Transverse colon (tissue), 4 donors: Measurements from ENCODE around the gene RSL24D1. TPM values are rescaled to one million over a fixed set of nuclear protein-coding genes. Genes with fewer than 3 reads are reported as not detected.
A peak's percentile ranks its signal among the peaks of the same experiment; 100 is the strongest.

Experiments
- DNase-seq: peaks from one replicate; pipeline ENCODE4 v3.0.0-alpha.2; 2019
- H3K27ac ChIP-seq, 4 donors: fragments of 200-600 bp; sonication (generic); 2 replicates each; pipeline ENCODE4 v1.5.1; 2016 to 2018; ENCODE audit warnings: inconsistent platforms in 4 of 4
- H3K27me3 ChIP-seq: fragments of 200-600 bp; sonication (generic); 2 replicates; pipeline ENCODE4 v1.5.1; 2017; ENCODE audit warnings: inconsistent platforms
- H3K36me3 ChIP-seq, 4 donors: fragments of 200-600 bp; sonication (generic); 2 replicates each; pipeline ENCODE4 v1.5.1; 2017 to 2019; ENCODE audit warnings: inconsistent platforms in 4 of 4
- H3K4me1 ChIP-seq, 4 donors: fragments of 200-600 bp; sonication (generic); 2 replicates each; pipeline ENCODE4 v1.5.1; 2017 to 2020; ENCODE audit warnings: inconsistent platforms in 4 of 4
- H3K4me3 ChIP-seq, 4 donors: fragments of 200-600 bp; sonication (generic); 1 replicate in 1 of 4; 2 replicates in 3 of 4; pipeline versions ENCODE4 v1.5.1 to v1.6.1; 2017 to 2019; ENCODE audit warnings: inconsistent platforms in 4 of 4
- H3K9me3 ChIP-seq, 2 donors: fragments of 200-600 bp; sonication (generic); 2 replicates each; pipeline ENCODE4 v1.5.1; 2017 to 2019; ENCODE audit warnings: inconsistent platforms in 2 of 2
- CTCF ChIP-seq, 5 experiments: fragments of 200-600 bp in 3 of 5; fragments of 450-650 bp in 2 of 5; sonication (generic) in 3 of 5; IDR thresholded peaks; 1 replicate in 2 of 5; 2 replicates in 3 of 5; pipeline ENCODE4 v1.5.1; 2016 to 2017; ENCODE audit warnings: antibody characterized with exemption in 5 of 5, inconsistent platforms in 3 of 5, mild to moderate bottlenecking in 2 of 5, moderate library complexity in 1 of 5
- EP300 ChIP-seq: sonication (generic); formaldehyde crosslinking; IDR thresholded peaks from one replicate; pipeline ENCODE4 v1.6.1; 2017; ENCODE audit warnings: antibody characterized with exemption, low read depth
- POLR2A ChIP-seq: fragments of 450-650 bp; IDR thresholded peaks from one replicate; pipeline ENCODE4 v1.6.1; 2016; ENCODE audit warnings: antibody characterized with exemption, mild to moderate bottlenecking, moderate library complexity
- POLR2AphosphoS5 ChIP-seq, 3 donors: sonication (generic); formaldehyde crosslinking; IDR thresholded peaks; one replicate each; pipeline ENCODE4 v1.6.1; 2016; ENCODE audit warnings: antibody characterized with exemption in 3 of 3
- WGBS, 2 donors: methylation state at CpG; one replicate each; pipeline ENCODE4 v1.1.5; 2018; ENCODE audit warnings: low coverage in 1 of 2; 5-methylcytosine and 5-hydroxymethylcytosine counted together
- in situ Hi-C, 4 donors: fragments of 200-750 bp; cut with MboI; loops; one replicate each; pipeline versions ENCODE4 v1.15.0 to v1.15.1; 2017; ENCODE audit warnings: low sequenced_read_pairs in 3 of 4, low pct_ligation_motif_present in 1 of 4, low pct_unique_long_range_greater_than_20kb in 1 of 4
- intact Hi-C: fragments of 100-400 bp; cut with DNase I; formaldehyde crosslinking; loops from one replicate; pipeline ENCODE4 v1.15.1; 2023; ENCODE audit warnings: low total_unique reads
- total RNA-seq, 4 donors: library from RNA; depleted of rRNA; stranded (reverse); fragments of >200 nt; gene quantifications; one replicate each; pipeline ENCODE4 v1.1.0, GENCODE V29; 2016

Gene RSL24D1
- total RNA-seq, 4 donors from 2014 or later, result 10.1 to 65.3 (median 29.9) TPM

- in situ Hi-C loops (no loop called here), intact Hi-C loops (no loop called here)
- H3K4me3 ChIP-seq, result no peak overlapping the region
- WGBS, 2 donors, result 75% methylated on average over 2 of the region's 2 CpGs; no CpG with 5 or more reads in 1 of the 2 donors
- peaks cover 0 to 69% (median 17%) of the 10 kb centered on the region in 4 donors for H3K36me3 ChIP-seq
- no peaks in the 10 kb centered on the region for H3K9me3 ChIP-seq
- H3K27ac ChIP-seq, result no peak overlapping the region
- TF ChIP-seq CTCF (IDR thresholded peaks at IDR 0.05) (no peak), EP300 (no peak), POLR2A (no peak), POLR2AphosphoS5 (IDR thresholded peaks at IDR 0.05) (no peak)
- no peaks in the 10 kb centered on the region for H3K4me1 ChIP-seq
- DNase-seq, result no peak
- H3K27me3 ChIP-seq, result no peaks in the 10 kb centered on the region
Measured at GRCh38 chr15:55183679-55184078, 13.1 kb downstream of the RSL24D1 start.

- peaks cover 0 to 36% (median 17%) of the 10 kb centered on the region in 4 donors for H3K36me3 ChIP-seq
- H3K27me3 ChIP-seq, result no peaks in the 10 kb centered on the region
- no peaks in the 10 kb centered on the region for H3K9me3 ChIP-seq
- in situ Hi-C loops, result no loop called here
- H3K27ac ChIP-seq, result no peak overlapping the region
- no peak overlapping the region for H3K4me3 ChIP-seq
- no peak for TF ChIP-seq EP300
- TF ChIP-seq CTCF (IDR thresholded peaks at IDR 0.05), result no peak
- no peak for TF ChIP-seq POLR2AphosphoS5 (IDR thresholded peaks at IDR 0.05)
- TF ChIP-seq POLR2A, result no peak
- intact Hi-C loops, result no loop called here
- H3K4me1 ChIP-seq, result no peaks in the 10 kb centered on the region
- DNase-seq, result no peak
Measured at GRCh38 chr15:55179141-55179540, 17.6 kb downstream of the RSL24D1 start.

DNA sequence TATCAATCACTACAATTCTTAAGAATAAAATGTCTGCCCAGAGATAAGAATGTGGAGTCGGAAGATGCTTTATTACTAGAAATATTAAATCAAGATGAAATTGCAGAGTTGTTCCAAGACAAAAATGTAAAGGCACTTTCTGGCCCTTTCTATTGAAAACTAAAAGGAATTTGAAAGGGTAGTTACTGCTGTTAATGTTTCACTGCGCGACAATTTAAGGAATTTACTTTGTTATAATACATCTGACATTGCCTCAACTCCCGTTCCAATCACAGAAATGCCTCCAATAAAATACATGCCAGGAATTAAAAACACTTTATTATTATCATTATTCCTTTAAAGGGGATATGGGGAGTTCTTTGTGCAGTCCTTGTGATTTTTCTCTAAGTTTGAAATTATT, 26.4 kb downstream of the RSL24D1 start:
- WGBS, 2 donors, result 68 to 69% methylated on average over 4 of the region's 4 CpGs
- Histone ChIP-seq H3K4me1 (no peaks in the 10 kb centered on the region), H3K36me3 (no peaks in the 10 kb centered on the region), H3K27me3 (no peaks in the 10 kb centered on the region), H3K4me3 (no peak overlapping the region), H3K27ac (no peak overlapping the region), H3K9me3 (no peaks in the 10 kb centered on the region)
- TF ChIP-seq EP300 (no peak), CTCF (IDR thresholded peaks at IDR 0.05) (no peak), POLR2A (no peak), POLR2AphosphoS5 (IDR thresholded peaks at IDR 0.05) (no peak)
- in situ Hi-C loops (no loop called here), intact Hi-C loops (no loop called here)
- DNase-seq, result no peak

GRCh38 chr15:55168350-55168974, 28.3 kb downstream of the RSL24D1 start:
- no peak overlapping the region for H3K4me3 ChIP-seq
- peak; percentile 40 to 66 (median 59) for TF ChIP-seq CTCF (IDR thresholded peaks at IDR 0.05)
- no peak for TF ChIP-seq EP300
- no peak for TF ChIP-seq POLR2AphosphoS5 (IDR thresholded peaks at IDR 0.05)
- no peak for TF ChIP-seq POLR2A
- H3K4me1 ChIP-seq, result no peaks in the 10 kb centered on the region
- peak; percentile 42 for DNase-seq
- WGBS, 2 donors, result 61 to 75% methylated on average over 2 to 11 of the region's 11 CpGs
- no peaks in the 10 kb centered on the region for H3K36me3 ChIP-seq
- no peaks in the 10 kb centered on the region for H3K27me3 ChIP-seq
- in situ Hi-C loops, result no loop called here
- intact Hi-C loops, result no loop called here
- H3K27ac ChIP-seq, result no peak overlapping the region
- no peaks in the 10 kb centered on the region for H3K9me3 ChIP-seq
